ENCODE results near the gene NTM. TPM values are rescaled to one million over a fixed set of nuclear protein-coding genes. Genes with fewer than 3 reads are reported as not detected.

The NTM gene
- total RNA-seq, 4 donors from 2014 or later = 0.40 to 3.1 (median 2.1) TPM; not detected in 1

- Histone ChIP-seq H3K27ac (no peak overlapping the region), H3K4me1 (no peaks in the 10 kb centered on the region), H3K27me3 (no peaks in the 10 kb centered on the region), H3K4me3 (no peak overlapping the region), H3K9me3 (no peaks in the 10 kb centered on the region), H3K36me3 (no peaks in the 10 kb centered on the region)
- in situ Hi-C loops (cut with MboI; ENCODE audit: low pct_ligation_motif_present in 1 of 4, low pct_unique_long_range_greater_than_20kb in 1 of 4, low sequenced_read_pairs in 3 of 4) (loop anchor here in 2 of 4 donors (5.0 to 25.0 kb wide), 2 partner anchors 261 to 271 kb away; no protein-coding TSS in a partner anchor), intact Hi-C loops (cut with DNase I; ENCODE audit: low total_unique reads) (loop anchor here (5.0 kb wide), 1 partner anchor 161 kb away; no protein-coding TSS in a partner anchor)
- WGBS, 2 donors (ENCODE audit: low coverage in 1 of 2) = 79 to 80% methylated on average over 12 to 17 of the region's 17 CpGs
- no peak for TF ChIP-seq EP300 (IDR thresholded peaks at IDR 0.05; ENCODE audit: low read depth)
- no peak for TF ChIP-seq POLR2AphosphoS5 (IDR thresholded peaks at IDR 0.05)
- TF ChIP-seq CTCF (IDR thresholded peaks at IDR 0.05) = no peak
- TF ChIP-seq POLR2A (IDR thresholded peaks at IDR 0.05) = no peak
- no peak for DNase-seq
Measured at GRCh38 chr11:131866535-131867400, 496.4 kb downstream of the NTM start.

GRCh38 chr11:131867457-131868257, 497.2 kb downstream of the NTM start:
- Histone ChIP-seq H3K4me3 (no peak overlapping the region), H3K36me3 (no peaks in the 10 kb centered on the region), H3K27me3 (no peaks in the 10 kb centered on the region), H3K27ac (no peak overlapping the region), H3K9me3 (no peaks in the 10 kb centered on the region), H3K4me1 (no peaks in the 10 kb centered on the region)
- 50 to 63% methylated on average over 4 to 10 of the region's 10 CpGs for WGBS, 2 donors (ENCODE audit: low coverage in 1 of 2)
- in situ Hi-C loops (cut with MboI; ENCODE audit: low pct_ligation_motif_present in 1 of 4, low pct_unique_long_range_greater_than_20kb in 1 of 4, low sequenced_read_pairs in 3 of 4) = loop anchor here in 2 of 4 donors (5.0 to 25.0 kb wide), 2 partner anchors 260 to 270 kb away; no protein-coding TSS in a partner anchor
- TF ChIP-seq CTCF (IDR thresholded peaks at IDR 0.05) (peak; percentile 44 to 56 (median 52)), POLR2A (IDR thresholded peaks at IDR 0.05) (no peak), EP300 (IDR thresholded peaks at IDR 0.05; ENCODE audit: low read depth) (no peak), POLR2AphosphoS5 (IDR thresholded peaks at IDR 0.05) (no peak)
- DNase-seq = peak; percentile 47
- intact Hi-C loops (cut with DNase I; ENCODE audit: low total_unique reads) = loop anchor here (5.0 kb wide), 1 partner anchor 160 kb away; no protein-coding TSS in a partner anchor

- 78 to 81% methylated on average over 17 to 18 of the region's 18 CpGs for WGBS, 2 donors (ENCODE audit: low coverage in 1 of 2)
- Histone ChIP-seq H3K27me3 (no peaks in the 10 kb centered on the region), H3K9me3 (no peaks in the 10 kb centered on the region), H3K27ac (no peak overlapping the region), H3K4me3 (no peak overlapping the region), H3K36me3 (no peaks in the 10 kb centered on the region), H3K4me1 (no peaks in the 10 kb centered on the region)
- DNase-seq = no peak
- in situ Hi-C loops (cut with MboI; ENCODE audit: low pct_ligation_motif_present in 1 of 4, low pct_unique_long_range_greater_than_20kb in 1 of 4, low sequenced_read_pairs in 3 of 4) (loop anchor here in 2 of 4 donors (5.0 to 25.0 kb wide), 2 partner anchors 258 to 268 kb away; no protein-coding TSS in a partner anchor), intact Hi-C loops (cut with DNase I; ENCODE audit: low total_unique reads) (loop anchor here (5.0 kb wide), 1 partner anchor 158 kb away; no protein-coding TSS in a partner anchor)
- no peak for TF ChIP-seq POLR2AphosphoS5 (IDR thresholded peaks at IDR 0.05)
- no peak for TF ChIP-seq CTCF (IDR thresholded peaks at IDR 0.05)
- TF ChIP-seq POLR2A (IDR thresholded peaks at IDR 0.05) = no peak
- no peak for TF ChIP-seq EP300 (IDR thresholded peaks at IDR 0.05; ENCODE audit: low read depth)
Measured at GRCh38 chr11:131868629-131869507, 498.5 kb downstream of the NTM start.

All from transverse colon (tissue), 4 donors.